IPS DF 19.7 (cell line): Measurements from ENCODE around the gene C11orf68.

Experiments used
- DNase-seq: peaks from one replicate; pipeline ENCODE4 v3.0.0-alpha.2; 2013; ENCODE audit warnings: low read depth, low spot score

C11orf68 gene

DNA sequence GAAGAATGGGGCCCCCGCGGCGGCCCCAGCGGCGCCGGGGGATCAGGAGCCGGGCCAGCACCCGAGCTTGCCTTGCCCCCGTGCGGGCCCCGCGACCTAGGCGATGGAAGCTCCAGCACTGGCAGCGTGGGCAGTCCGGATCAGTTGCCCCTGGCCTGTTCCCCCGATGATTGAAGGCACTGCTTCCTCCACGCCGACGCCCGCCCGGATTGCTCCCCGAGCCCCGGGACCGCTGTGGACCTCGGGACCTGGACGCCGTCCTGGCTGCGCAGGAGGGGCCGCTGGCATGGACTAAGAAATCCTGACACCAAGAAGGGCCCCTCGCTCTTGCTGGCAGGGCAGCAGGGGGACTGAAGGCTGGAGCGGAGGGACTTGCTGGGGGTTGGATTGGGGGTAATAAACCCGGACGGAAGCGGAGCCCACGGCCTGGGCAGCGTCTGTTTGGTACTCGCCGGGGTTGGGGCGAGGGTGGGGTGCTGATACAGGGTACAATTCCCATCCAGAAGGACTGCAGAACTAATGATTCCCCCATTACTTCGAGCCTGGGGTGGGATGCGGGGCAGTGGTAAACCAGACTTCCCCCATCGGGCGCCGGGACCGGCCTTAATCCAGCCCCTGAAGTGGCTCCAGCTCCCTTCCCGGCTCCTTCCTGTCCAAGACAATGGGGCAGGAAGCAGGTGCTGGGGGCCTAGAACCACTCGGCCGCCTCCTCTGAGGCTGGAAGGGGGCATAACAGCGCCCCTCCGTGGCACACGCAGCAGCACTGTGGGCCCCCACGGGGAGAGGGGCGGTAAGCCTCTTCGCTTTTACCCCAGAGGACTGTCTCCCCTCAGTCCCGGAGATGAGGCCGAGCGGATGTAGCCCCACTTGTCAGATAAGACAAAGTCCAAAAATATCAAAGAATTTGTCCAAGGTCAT is 27.4 kb downstream of the C11orf68 start:
- no peak for DNase-seq

DNA sequence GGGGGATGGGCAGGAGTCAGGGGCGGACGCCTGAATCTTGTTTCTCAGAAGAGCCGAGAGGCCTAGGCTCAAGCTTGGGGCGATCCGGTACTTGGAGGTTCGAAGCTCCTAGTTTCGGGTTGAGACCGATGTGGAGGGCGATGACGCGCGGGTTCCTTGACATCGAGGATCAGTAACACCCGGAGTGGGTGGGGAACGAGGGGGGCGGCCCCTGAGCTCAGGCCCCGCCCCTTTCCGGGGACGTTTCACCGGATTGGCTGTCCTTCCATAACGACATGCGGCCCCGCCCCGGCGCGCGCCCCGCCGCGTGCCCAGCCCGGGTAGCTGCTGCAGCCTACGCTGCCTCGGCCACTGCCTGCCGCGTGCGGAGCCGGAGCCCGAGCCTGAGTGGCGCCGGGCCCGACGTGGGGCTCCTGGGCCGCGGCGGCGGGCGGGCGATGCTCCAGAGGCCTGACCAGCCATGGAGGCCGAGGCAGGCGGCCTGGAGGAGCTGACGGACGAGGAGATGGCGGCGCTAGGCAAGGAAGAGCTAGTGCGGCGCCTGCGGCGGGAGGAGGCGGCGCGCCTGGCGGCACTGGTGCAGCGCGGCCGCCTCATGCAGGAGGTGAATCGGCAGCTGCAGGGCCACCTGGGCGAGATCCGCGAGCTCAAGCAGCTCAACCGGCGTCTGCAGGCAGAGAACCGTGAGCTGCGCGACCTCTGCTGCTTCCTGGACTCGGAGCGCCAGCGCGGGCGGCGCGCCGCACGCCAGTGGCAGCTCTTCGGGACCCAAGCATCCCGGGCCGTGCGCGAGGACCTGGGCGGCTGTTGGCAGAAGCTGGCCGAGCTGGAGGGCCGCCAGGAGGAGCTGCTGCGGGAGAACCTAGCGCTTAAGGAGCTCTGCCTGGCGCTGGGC is 28.3 kb downstream of the C11orf68 start, which contains the start of gene CCDC85B:
Gene CCDC85B (plus strand): TSS at position 350 of the 895 bp plus-strand sequence. CDS start 111 bp downstream, at position 461.
- DNase-seq: no peak

DNA sequence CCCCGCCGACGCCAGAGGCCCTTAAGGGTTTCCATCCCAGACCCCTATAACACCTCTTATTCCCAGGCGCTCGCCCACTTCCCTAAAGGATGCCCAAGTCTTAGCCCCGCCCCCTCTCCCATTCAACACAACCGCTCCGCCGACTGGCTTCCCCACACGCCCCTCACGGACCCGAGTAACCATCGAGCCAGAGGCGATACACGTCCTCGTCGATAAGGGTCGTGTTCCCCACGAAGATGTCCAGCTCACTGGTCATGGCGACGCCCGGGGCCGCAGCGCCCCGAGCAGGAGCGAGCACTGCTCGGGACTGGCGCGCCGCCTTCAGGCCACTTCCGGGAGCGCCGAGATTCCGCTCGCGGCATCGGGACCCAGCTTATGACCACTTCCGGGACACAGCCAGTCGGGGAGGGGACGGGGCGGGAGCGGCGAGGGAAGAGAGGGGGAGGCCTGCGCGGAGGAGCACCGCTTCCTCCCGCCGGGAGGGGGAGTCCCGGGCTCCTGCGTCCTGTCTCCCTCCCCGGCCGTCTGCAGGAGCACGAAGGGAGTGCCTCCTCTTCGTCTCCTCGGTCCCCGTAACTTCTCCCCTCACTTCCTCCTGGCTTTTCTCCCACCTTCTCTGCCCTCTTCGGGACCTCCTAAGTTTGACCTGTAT is 30.6 kb downstream of the C11orf68 start, which contains the start of gene FIBP:
Gene FIBP (minus strand): TSS at position 309 of the 652 bp plus-strand sequence. CDS start 53 bp downstream, at position 256.
- peak; percentile 81 for DNase-seq

DNA sequence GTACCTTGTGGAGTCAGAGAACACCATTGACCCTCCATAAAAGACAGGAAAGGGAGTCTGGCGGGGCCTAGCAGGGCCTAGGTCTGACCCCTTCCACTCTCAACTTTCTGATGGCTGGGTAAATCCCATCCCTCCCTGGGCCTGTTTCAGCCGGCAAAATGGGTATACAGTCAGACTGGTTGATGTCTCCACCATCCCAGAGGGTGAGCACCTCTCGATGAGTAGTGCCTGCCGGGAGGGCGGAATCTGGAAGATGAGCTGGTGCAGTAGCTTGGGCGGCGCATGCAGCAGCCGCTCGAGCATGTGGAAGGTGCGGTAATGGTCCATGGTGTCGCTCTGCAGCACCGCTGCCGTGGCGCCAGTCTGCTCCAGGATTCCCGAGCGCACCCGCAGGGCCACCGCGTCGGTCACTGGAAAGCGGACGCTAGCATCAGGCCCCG is 31.1 kb downstream of the C11orf68 start:
- no peak for DNase-seq

DNA sequence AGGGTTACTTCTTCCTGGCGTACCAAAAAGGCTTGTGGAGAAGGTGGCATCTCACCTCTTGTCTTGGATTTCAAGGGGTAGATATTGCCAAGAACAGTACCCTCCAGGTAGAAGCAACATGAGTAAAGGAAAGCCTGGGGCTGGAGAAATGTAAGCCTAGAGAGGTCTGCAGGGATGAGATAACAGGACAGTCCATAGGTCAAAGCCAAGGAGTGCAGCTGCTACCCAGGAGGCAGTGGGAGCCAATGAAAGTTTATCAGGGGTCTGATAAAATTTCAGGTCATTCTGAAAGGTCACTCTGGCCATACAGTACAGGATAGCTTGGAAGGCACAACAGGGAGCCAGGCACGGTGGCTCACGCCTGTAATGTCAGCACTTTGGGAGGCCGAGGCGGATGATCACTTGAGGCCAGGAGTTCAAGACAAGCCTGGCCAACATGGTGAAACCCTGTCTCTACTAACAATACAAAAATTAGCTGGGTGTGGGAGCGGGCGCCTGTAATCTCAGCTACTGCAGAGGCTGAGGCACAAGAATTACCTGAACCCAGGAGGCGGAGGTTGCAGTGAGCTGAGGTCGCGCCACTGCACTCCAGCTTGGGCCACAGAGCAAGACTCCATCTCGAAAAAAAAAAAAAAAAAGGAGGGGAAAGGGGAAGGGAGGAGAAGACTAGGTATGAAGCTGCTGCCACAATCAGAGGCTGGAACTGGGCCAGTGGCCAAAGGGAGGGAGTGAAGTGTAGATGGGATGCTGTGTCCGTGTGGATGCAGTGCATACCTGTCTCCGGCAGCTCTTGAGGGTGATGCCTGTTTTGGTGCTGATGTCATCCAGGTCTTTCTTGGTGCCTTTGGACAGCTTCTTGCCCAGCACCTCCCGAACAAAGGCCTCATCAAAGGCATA is 31.8 kb downstream of the C11orf68 start:
- no peak for DNase-seq

DNA sequence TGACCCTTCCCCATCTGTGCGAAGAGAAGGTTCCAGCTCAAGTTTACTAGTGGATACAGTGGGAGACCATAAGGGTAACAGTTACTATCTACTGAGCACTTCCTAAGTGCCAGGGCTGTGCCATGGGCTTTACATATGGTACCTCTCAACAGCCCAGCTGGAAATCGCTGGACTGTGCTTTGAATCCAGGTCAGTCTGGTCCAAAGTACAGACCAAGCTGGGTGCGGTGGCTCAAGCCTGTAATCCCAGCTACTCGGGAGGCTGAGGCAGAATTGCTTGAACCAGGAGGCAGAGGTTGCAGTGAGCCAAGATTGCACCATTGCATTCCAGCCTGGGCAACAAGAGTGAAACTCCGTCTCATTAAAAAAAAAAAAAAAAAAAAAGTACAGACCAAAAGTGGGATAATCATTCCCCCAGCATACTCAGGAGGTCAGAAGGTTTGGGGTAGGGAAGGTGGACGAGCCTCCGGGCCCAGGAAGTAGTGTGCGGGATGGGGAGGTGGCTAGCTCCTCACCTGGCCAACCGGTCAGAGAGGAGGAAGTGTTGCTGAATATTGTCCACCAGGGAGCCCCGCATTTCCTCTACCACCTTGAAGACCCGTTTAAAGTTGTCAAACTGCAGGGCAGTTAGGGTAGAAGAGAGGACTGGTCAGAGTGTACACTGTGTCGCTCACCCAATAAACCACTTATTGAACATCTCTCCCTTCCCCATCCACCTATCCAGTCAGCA is 32.9 kb downstream of the C11orf68 start:
- DNase-seq: no peak

DNA sequence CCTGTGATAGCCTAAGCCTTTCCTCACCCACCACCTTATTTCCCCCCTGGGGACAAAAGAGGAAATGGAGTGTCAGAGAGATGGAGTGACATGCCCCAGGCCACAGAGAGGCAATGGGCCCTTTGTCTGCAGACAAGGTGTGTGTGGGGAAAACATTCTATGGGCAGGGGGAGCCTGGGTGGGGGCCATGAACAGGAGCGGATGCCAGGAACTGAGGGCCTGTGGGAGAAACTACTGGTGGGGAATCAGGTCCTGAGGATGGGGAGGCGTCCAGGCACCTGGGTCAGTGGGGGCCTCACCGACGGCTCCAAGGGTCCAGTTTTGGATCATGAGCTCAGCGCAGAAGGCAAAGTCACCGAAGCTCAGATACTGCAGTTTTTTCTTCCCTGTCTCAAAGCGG is 33.6 kb downstream of the C11orf68 start:
- no peak for DNase-seq

DNA sequence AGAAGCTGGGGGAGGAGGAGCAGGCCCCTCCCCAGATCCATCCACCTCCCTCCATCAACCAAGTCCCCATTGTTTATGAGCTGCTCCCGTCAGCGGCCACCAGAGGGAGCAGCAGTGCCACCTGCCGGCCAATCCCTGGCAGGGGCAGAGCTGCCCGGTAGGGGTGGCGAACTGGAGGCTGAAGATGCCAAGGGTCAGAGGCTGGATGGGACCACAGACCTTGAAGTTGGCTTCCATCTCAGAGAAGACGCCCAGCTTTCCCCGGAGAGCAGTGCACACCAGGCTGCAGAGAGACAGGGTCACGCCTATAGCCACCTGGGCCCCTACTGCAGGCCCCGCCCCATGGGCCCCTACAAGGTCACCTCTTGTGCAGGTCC is 34.2 kb downstream of the C11orf68 start:
- no peak for DNase-seq

DNA sequence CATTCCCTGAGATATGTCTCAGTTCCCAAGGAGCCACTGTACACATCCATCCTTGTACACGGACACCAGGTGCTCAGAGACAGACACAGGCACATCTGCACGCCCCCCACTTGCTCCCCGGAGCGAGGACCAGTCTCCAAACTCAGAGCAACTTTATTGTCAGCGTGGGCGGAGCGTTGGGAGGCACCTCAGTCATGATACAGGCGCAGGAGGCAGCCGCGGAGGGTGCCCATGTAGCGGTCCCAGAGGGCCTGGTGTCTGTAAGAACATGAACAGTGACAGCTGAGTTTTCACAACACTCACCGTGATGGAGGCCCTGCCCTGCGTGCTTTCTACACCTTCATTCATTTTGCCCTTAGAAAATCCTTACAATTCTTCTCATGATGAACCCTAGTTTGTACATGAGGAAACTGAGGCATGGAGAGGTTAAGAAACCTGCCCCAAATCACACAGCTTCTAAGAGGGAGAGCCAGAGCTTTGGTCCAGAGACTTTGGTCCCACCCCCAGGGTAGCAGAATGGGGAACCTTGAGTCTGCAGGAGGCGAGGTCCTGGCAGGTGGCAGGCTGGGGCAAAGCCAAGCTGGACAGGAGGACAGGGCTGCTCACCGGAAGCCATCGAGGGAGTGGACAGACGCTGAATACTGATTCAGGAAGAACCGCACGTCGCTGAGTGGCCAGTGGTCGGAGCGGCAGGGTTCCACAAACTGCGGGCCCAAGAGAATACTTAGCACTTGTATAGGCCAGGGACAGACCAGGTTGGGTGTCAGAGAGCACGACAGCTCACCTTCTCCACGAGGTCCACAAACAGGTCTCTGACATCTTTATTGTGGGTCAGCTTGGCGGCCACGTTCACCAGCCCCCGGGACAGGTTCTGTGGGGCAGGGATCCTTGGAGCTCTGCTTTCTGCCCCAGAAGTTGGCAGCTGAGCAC is 34.8 kb downstream of the C11orf68 start:
- no peak for DNase-seq

DNA sequence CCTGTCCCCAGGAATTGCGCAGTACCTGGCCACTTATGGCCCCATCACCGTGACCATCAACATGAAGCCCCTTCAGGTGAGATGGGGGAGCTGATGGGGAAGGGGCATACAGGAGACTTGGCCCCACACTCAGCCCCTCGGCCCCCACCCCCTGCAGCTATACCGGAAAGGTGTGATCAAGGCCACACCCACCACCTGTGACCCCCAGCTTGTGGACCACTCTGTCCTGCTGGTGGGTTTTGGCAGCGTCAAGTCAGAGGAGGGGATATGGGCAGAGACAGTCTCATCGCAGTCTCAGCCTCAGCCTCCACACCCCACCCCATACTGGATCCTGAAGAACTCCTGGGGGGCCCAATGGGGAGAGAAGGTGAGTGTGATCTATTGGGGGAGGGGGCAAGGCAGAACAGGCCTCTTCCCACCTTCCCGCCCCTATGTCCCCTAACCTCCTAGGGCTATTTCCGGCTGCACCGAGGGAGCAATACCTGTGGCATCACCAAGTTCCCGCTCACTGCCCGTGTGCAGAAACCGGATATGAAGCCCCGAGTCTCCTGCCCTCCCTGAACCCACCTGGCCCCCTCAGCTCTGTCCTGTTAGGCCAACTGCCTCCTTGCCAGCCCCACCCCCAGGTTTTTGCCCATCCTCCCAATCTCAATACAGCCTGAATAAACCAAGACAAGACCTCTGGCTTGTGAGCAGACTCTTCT is 35.7 kb downstream of the C11orf68 start:
- no peak for DNase-seq

DNA sequence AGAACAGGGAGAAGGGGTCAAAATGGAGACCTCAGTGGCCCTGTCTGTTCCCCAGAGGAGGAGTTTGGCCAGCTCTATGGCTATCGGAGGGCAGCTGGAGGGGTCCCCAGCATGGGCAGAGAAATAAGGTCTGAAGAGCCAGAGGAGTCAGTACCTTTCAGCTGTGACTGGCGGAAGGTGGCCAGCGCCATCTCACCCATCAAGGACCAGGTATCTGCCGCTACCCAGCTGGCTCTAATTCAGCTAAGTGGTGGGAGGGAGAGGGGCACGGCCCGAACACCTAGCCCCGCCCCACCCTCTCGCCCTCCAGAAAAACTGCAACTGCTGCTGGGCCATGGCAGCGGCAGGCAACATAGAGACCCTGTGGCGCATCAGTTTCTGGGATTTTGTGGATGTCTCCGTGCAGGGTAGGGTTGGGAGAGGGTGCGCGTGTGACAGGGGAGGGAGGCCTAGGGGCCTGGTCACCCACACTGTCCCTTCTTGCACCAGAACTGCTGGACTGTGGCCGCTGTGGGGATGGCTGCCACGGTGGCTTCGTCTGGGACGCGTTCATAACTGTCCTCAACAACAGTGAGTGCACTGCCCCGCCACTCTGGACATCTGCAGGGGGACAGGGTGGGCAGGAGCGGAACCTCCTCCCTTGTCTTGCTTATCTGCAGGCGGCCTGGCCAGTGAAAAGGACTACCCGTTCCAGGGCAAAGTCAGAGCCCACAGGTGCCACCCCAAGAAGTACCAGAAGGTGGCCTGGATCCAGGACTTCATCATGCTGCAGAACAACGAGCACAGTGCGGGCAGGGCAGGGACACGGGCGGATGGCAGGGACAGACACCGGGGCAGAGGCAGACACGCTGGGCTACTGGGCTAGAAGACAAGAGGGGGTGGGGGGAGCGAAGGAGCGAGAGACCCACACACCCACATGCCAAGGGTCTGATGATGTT is 36.5 kb downstream of the C11orf68 start:
- no peak for DNase-seq

DNA sequence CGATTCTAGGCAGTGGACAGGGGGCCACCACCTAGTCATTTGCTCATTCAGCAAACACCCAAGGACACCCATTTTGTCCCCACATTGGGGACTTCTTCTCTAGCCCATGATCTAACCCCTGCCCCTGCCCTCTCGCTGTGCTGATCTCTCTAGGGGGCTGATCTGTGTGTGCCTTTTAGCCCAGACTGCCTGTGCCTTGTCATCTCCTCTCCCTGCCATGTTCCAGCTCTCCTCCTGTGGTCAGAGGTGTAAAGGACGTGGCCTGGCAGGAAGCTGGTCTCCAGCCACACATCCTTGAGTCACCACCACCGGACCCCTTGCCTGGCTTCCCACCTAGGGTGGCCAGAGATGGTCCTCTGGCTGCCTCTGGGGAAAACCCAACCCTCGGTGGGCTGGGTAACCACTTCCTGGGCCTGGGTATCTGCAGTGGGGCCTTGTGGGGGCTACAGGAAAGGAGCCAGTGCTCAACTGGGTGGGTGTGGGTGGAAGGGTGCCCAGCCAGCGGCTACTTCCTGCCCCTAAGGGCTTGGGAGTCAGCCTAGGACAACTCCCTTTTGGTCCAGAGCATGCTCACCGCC is 37.9 kb downstream of the C11orf68 start:
- DNase-seq: no peak

DNA sequence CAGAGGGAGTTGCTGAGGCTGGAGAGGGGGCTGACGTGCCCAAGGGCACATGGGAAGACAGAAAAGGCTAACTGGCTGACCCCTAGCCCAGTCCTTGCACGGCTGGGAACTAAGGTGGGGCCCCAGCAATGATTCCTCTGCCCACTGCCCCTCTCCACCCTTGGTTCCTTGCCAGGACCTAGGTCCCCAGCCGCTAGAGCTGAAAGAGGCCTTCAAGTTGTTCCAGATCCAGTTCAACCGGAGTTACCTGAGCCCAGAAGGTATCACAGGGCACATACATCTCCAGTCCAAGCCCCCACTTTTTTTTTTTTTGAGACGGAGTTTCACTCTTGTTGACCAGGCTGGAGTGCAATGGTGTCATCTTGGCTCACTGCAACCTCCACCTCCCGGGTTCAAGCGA is 38.8 kb downstream of the C11orf68 start:
- no peak for DNase-seq

DNA sequence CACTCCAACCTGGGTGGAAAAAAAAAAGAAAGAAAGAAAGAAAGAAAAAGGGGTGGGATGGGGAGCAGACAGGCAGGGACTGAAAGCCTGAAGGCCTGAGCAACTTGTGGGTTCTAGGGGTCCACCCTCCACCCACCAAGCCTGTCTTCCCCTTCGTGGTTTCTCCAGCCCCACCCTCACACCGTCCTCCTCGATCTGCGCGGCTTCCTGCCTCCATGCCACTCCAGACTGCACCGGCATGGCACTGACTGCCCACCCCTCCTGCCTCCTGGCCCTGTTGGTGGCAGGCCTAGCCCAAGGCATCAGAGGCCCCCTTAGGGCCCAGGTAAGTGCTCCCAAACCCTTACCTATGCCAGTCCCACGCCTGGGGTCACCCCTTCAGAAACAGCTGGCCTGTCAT is 39.2 kb downstream of the C11orf68 start, which contains the start of gene CTSW:
Gene CTSW (plus strand): TSS at position 221 of the 400 bp plus-strand sequence. CDS start 18 bp downstream, at position 239.
- no peak for DNase-seq

DNA sequence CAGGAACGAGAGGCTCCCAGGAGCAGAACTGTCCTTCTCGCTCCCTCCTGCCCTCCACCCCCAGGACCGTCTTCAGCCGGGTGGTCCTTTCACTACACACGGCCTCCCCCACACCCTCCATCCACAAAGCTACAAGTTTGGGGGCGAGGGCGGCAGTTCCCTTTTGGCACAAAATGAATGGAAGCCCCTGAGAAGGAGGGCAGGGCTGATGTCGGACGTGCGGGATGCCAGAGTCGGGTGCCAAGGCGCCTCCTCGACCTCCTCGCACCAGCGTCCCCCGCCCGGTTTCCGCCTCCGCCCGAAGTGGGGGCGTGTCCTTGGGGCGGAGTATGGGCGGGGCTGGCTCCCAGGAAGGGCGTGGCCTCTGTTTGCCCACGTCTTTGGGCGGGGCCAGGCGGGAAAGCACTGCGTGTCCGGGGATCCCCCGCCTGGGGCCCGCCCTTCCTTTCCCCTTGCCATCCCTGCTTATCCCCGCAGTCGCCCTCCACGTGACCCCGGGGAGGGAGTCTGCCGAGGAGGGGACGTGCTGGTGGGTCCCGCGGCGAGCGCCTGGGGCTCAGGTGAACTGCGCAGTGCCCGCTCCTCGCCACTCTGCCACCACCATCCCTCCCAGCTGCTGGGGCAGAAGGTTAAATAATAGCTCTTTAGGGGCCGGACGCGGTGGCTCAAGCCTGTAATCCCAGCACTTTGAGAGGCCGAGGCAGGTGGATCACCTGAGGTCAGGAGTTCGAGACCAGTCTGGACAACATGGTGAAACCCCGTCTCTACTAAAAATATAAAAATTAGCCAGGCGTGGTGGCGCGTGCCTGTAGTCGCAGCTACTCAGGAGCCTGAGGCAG is 45.3 kb downstream of the C11orf68 start:
- DNase-seq: no peak
